M059J (cell line): ENCODE data around the gene POU2F2. TPM values are rescaled to one million over a fixed set of nuclear protein-coding genes. Genes with fewer than 3 reads are reported as not detected.
A peak's percentile ranks its signal among the peaks of the same experiment; 100 is the strongest.
"Not testable (repeated sequence)": the region's sequence is repeated elsewhere in the genome, so short reads cannot be mapped to it uniquely, and the experiment has no call there.

Experiments
- DNase-seq: peaks from one replicate; pipeline ENCODE4 v3.0.0-alpha.2; 2012; ENCODE audit warnings: low read depth
- total RNA-seq: library from RNA; depleted of rRNA; stranded (reverse); fragments of >200 nt; shearing (Covaris generic); gene quantifications from 2 replicates; pipeline ENCODE4 v1.2.3, GENCODE V29; 2014; rRNA removed

The POU2F2 gene
- total RNA-seq, 1 experiment from 2014 or later, result 0.30 TPM

- DNase-seq, result no peak
These were observed 69.9 kb downstream of the POU2F2 start for GRCh38 chr19:42062381-42062780.

- no peak for DNase-seq
These were observed 72.1 kb downstream of the POU2F2 start for GRCh38 chr19:42060117-42060516.

DNA sequence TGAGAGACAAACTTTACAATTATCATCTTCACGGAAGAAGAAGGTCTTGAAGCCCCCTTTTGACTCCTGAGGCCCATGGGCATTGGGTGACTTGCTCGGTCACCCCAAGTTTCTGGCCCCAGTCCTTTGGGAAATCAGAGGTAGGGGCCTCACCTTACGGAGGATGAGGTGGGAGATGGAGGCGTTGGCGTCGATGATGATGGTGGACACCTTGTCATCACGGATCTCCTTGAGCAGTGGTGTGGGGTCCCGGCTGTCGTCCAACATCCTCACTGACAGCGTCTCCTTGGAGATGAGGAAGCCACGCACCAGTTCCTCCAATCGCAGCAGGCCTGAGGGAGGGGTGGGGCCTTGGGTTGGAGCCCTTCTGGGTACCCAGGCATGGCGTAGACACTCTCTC lies 73.0 kb downstream of the POU2F2 start:
- no peak for DNase-seq

DNA sequence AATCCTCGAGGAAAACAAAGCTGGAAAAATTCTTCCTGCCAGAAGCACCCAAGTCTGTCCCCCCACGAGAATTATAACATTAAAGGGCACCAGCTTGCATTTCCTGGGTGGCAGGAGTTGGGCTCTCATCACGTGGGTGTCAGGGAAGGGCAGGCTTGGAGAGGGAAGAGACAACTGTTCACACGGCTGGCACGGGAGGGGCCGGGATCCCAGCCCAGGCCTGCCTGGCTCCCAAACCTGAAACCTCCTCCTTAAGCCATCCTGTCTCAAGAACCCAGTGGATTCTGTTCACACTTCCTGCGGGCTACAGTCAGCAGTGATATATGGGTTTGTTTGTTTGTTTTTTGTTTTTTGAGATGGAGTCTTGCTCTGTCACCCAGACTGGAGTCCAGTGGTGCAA lies 74.4 kb downstream of the POU2F2 start:
- no peak for DNase-seq

DNA sequence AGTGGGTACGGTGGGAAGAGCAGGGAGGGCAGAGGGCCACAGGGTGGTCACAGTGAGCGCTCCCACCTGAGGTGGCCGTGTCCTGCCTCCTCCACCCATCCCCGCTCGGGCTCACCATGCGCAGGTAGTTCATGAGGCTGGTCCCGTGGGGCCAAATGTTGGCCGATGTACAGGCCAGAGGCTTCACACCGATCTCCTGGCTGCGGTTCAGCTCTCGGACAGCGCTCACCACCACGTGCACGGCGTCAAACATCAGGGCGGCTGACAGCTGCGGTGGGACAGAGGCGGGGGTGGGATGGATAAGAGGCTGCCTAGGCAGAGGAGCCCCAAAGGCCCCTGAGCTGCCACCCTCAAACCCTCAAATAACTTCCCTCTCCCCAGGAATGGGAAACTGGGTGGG lies 78.0 kb downstream of the POU2F2 start:
- DNase-seq, result no peak

- DNase-seq, result peak; percentile 65
These were observed 79.0 kb downstream of the POU2F2 start for GRCh38 chr19:42053037-42053935.

GRCh38 chr19:42052241-42052863 lies 79.9 kb downstream of the POU2F2 start:
- peak; percentile 45 for DNase-seq

DNA sequence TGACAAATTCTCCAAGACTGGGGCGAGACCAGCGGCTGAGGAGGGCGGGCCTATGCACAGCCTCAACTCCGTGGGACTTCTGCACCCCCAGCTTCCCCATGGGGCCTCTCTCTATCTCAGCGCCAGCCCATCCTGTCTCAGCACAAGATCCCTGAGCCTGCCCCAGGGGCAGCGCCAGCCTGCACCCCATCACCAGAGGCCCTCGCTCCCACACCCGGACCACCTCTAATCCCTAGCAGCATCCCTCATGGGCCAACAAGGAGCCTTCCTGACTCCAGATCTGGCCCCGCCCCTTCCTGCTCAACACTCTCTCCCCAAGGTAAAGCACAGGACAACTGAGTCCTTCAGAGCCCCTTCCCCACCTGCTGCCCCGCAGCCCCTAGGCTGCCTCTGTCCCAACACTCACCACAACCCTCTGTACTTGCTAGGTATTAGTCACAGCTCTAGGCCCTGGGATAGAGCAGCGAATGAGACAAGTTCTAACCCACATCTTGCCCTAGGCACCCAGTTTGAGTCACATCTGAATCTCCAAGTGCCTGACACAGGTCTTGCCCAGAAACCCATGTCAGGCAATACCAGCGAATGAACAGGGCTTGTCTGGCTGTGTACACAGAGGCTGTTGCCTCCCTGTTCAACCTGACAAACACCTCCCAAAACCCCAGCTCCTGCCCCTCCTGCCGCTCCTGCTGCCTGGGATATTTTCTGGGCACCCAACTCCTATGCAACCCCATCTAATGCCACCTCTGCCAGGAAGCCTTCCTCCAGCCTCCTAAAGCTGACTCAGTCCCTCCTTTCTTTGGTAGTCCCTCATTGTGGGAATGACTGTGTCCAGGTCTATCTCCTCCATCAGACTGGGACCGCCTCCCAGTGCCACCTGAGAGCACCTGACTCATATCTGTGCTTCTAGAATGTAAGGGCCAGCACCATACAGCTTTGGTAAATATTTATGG lies 80.8 kb downstream of the POU2F2 start:
- DNase-seq, result peak; percentile 93

DNA sequence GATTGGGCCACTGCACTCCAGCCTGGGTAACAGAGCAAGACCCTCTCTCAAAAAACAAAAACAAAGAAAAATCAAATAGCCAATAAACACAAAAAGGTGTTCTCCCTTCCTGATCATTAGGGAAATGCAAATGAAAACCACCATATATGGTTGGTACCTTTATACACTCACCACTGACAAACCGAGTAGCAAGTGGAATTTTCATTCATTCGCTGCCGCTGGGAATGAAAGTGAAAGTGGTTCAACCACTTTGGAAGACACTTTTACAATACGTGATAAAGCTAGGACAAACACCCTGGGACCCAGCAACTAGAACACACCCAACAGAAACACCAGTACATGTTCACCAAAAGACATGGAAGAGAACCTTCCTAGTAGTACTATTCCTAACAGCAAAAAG lies 83.3 kb downstream of the POU2F2 start:
- peak; percentile 59 for DNase-seq

- no peak for DNase-seq
These were observed 86.7 kb downstream of the POU2F2 start for GRCh38 chr19:42045575-42045974.

DNA sequence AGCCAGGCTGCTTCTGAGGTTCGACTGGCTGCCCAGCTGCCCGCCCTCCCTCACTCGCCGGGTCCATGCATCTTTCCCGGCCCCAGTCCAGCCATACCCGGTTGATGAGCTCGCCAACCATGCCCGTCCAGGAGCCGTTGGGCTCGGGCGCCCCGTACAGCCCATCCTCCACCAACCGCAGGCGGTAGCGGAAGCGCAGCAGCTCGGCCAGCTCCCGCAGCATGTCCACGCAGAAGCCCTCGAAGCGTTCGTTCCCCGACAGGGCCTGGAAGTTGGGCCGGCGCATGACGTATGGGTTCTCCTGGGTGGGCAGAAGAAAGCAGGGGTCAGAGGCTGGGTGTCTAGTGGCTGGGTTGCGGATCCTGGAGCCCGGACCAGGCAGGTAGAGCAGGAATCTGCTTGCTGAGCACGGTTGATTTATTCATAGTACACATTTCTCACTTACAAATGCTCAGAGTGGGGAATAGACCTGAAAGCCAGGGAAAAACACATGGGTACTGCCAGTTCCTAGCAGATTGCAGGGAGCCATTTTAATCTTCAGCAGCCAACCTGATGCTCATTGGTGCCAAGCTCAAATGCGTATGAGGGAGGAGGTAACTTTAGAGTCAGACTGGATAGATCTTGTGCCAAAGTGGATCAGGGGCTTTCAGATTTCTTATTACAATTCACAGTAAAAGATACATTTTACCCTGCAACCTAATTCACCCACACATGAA lies 89.6 kb downstream of the POU2F2 start:
- no peak for DNase-seq

GRCh38 chr19:42040491-42040890 lies 91.8 kb downstream of the POU2F2 start:
- DNase-seq, result not testable (repeated sequence)

- DNase-seq, result no peak
These were observed 92.2 kb downstream of the POU2F2 start for GRCh38 chr19:42040031-42040430.

DNA sequence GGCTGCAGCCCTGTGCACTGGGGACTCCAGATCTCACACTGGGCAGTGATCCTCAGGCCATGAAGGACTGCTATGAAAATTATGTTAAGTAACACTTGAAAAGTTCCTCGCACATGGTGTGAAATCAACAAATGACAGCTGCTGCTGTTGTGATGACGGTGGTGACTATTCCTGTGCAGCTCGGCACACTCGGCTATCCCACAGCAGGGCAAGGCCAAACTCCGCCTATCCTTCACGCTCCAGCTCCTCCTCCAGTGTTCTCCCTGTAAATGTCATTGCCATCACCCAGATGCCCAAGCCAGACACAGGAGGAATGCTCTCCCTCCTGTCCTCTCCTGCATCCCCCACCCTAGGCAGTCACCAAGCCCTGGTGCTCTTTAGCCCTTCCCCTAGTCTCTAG lies 93.6 kb downstream of the POU2F2 start:
- no peak for DNase-seq

- no peak for DNase-seq
These were observed 94.6 kb downstream of the POU2F2 start for GRCh38 chr19:42037649-42038048.

Other genes with a start within 250 kb of the POU2F2 start
- 41.7 and 43.9 TPM in 2 replicates for gene ARHGEF1, start 249.3 kb downstream of the POU2F2 start, total RNA-seq
- gene ERFL, start 204.0 kb downstream of the POU2F2 start, total RNA-seq, result not detected in 2 replicates
- gene RABAC1, start 173.1 kb downstream of the POU2F2 start, total RNA-seq, result 237 and 244 TPM in 2 replicates
- 0.05 TPM in 1 of 2 replicates, not detected in the other for gene ATP1A3, start 138.2 kb downstream of the POU2F2 start, total RNA-seq
- 0.07 TPM in 1 of 2 replicates, not detected in the other for gene GRIK5, start 62.2 kb downstream of the POU2F2 start, total RNA-seq
- 18.1 and 29.9 TPM in 2 replicates for gene ZNF574, start 56.3 kb downstream of the POU2F2 start, total RNA-seq
- 27.5 and 43.8 TPM in 2 replicates for gene DEDD2, start 85.2 kb upstream of the POU2F2 start, total RNA-seq
- 6.4 and 12.1 TPM in 2 replicates for gene ZNF526, start 87.9 kb upstream of the POU2F2 start, total RNA-seq
- 32.7 and 34.8 TPM in 2 replicates for gene GSK3A, start 110.2 kb upstream of the POU2F2 start, total RNA-seq
- 34.6 and 42.1 TPM in 2 replicates for gene ERF, start 122.7 kb upstream of the POU2F2 start, total RNA-seq
- 25.7 and 30.4 TPM in 2 replicates for gene CIC, start 136.8 kb upstream of the POU2F2 start, total RNA-seq
- 0.30 and 2.1 TPM in 2 replicates for gene PRR19, start 169.7 kb upstream of the POU2F2 start, total RNA-seq
- gene PAFAH1B3, start 170.2 kb upstream of the POU2F2 start, total RNA-seq, result 80.7 and 81.2 TPM in 2 replicates
- not detected in 2 replicates for gene TMEM145, start 180.9 kb upstream of the POU2F2 start, total RNA-seq
- gene MEGF8, start 193.2 kb upstream of the POU2F2 start, total RNA-seq, result 5.0 and 12.3 TPM in 2 replicates